GM21447 (cell line): Measurements from ENCODE around the gene MRPS12.

Experiments
- ATAC-seq: cut with Tn5 transposase; IDR thresholded peaks from one replicate; pipeline ENCODE4 v1.9.1; 2021; ENCODE audit not compliant: unreplicated experiment

Gene MRPS12

GRCh38 chr19:38974624-38975213 is 44.0 kb downstream of the MRPS12 start:
- ATAC-seq, result no peak

- no peak for ATAC-seq
Observed at GRCh38 chr19:38975214-38975860, 44.6 kb downstream of the MRPS12 start, which contains the start of gene FBXO17. Gene FBXO17, minus strand, starts transcription at chr19:38975742. Its CDS starts 25,423 bp downstream, at chr19:38950319.

GRCh38 chr19:38975861-38976271 is 45.1 kb downstream of the MRPS12 start:
- no peak for ATAC-seq

- peak; percentile 91 for ATAC-seq
Observed at GRCh38 chr19:38977445-38978325, 46.9 kb downstream of the MRPS12 start.

GRCh38 chr19:38978326-38978689 is 47.6 kb downstream of the MRPS12 start:
- ATAC-seq, result no peak

- no peak for ATAC-seq
Observed at GRCh38 chr19:38979812-38980211, 49.1 kb downstream of the MRPS12 start.

GRCh38 chr19:38980583-38981374 is 50.0 kb downstream of the MRPS12 start:
- ATAC-seq, result no peak
